Hepatocyte (in vitro differentiated cells): ENCODE data around the gene BCAS3. TPM values are rescaled to one million over a fixed set of nuclear protein-coding genes. Genes with fewer than 3 reads are reported as not detected.

Experiments
- DNase-seq: peaks from one replicate; pipeline ENCODE4 v3.0.0-alpha.2; 2016; ENCODE audit warnings: low spot score
- H2AFZ ChIP-seq: fragments of 200-600 bp; sonication (generic); 2 replicates; pipeline ENCODE4 v1.6.0; 2016; ENCODE audit warnings: antibody characterized with exemption, mild to moderate bottlenecking
- H3K27ac ChIP-seq: fragments of 200-600 bp; sonication (generic); 2 replicates; pipeline ENCODE4 v1.5.1; 2016; ENCODE audit warnings: mild to moderate bottlenecking
- H3K27me3 ChIP-seq: fragments of 200-600 bp; sonication (generic); 2 replicates; pipeline ENCODE4 v1.6.1; 2016
- H3K36me3 ChIP-seq: fragments of 200-600 bp; sonication (generic); replicated peaks from 2 replicates; pipeline ENCODE4 v1.5.1; 2016; ENCODE audit warnings: low read depth; ENCODE audit not compliant: insufficient read depth
- H3K4me1 ChIP-seq: fragments of 200-600 bp; sonication (generic); 2 replicates; pipeline ENCODE4 v1.5.1; 2016; ENCODE audit warnings: mild to moderate bottlenecking, moderate library complexity; ENCODE audit not compliant: insufficient read depth
- H3K4me2 ChIP-seq: fragments of 200-600 bp; sonication (generic); 2 replicates; pipeline ENCODE4 v1.6.0; 2016
- H3K4me3 ChIP-seq: fragments of 200-600 bp; sonication (generic); 2 replicates; pipeline ENCODE4 v1.5.1; 2016; ENCODE audit warnings: mild to moderate bottlenecking
- H3K79me2 ChIP-seq: fragments of 200-600 bp; sonication (generic); 2 replicates; pipeline ENCODE4 v1.6.0; 2017; ENCODE audit warnings: mild to moderate bottlenecking
- H3K9me2 ChIP-seq: fragments of 200-600 bp; sonication (generic); replicated peaks from 2 replicates; pipeline ENCODE4 v1.6.0; 2017; ENCODE audit warnings: mild to moderate bottlenecking; ENCODE audit not compliant: insufficient read depth
- H3K9me3 ChIP-seq: fragments of 200-600 bp; sonication (generic); 2 replicates; pipeline ENCODE4 v1.5.1; 2016; ENCODE audit warnings: low read depth, mild to moderate bottlenecking
- H4K20me1 ChIP-seq: fragments of 200-600 bp; sonication (generic); 2 replicates; pipeline ENCODE4 v1.6.0; 2016; ENCODE audit warnings: mild to moderate bottlenecking; ENCODE audit not compliant: insufficient read depth, poor library complexity, severe bottlenecking
- EZH2 ChIP-seq: fragments of 200-600 bp; sonication (generic); IDR thresholded peaks from 2 replicates; pipeline ENCODE4 v1.6.1; 2016; ENCODE audit warnings: antibody characterized with exemption, mild to moderate bottlenecking, borderline replicate concordance
- EZH2phosphoT487 ChIP-seq: fragments of 200-600 bp; sonication (generic); IDR thresholded peaks from one replicate; pipeline ENCODE4 v1.6.1; 2018; ENCODE audit warnings: antibody characterized with exemption, mild to moderate bottlenecking, low read depth, moderate library complexity; ENCODE audit not compliant: unreplicated experiment, severe bottlenecking
- WGBS: methylation state at CpG from one replicate; pipeline ENCODE4 v1.1.6; 2016; ENCODE audit warnings: low lambda C conversion rate; ENCODE audit errors: missing lambda C conversion rate; 5-methylcytosine and 5-hydroxymethylcytosine counted together
- polyA plus RNA-seq: library from polyadenylated mRNA; unstranded; fragments of >200 nt; fragmentation: Nextera tagmentation; extraction: Ambion mirVana; gene quantifications from 2 replicates; pipeline ENCODE4 v1.2.1, GENCODE V29; 2016
- total RNA-seq: library from RNA; depleted of rRNA; stranded (reverse); fragments of >200 nt; gene quantifications from 2 replicates; pipeline ENCODE4 v1.2.3, GENCODE V29; 2014
- TF ChIP-seq, protein P1 (sequence below): fragments of 200-600 bp; sonication (generic); IDR thresholded peaks from 2 replicates; pipeline ENCODE4 v1.5.1; 2016; ENCODE audit warnings: antibody characterized with exemption, mild to moderate bottlenecking; ENCODE audit not compliant: poor library complexity

The BCAS3 gene
- total and polyA plus RNA-seq, 2 experiments from 2014 or later, result 16.5 to 58.8 TPM

DNA sequence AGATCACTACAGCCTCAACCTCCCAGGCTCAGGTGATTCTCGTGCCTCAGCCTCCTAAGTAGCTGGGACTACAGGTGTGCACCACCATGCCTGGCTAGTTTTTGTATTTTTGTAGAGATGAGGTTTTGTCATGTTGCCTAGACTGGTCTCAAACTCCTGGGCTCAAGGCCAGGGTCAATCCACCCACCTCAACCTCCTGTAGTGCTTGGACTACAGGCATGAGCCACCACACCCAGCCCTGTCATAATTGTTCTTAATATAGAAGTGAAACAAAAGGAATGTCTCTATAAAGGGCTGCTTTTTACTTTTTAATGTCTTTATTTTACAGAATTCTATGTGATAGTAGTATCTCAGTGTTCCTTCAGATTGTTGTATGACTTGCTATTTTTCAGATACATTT is 376.8 kb downstream of the BCAS3 start:
- Histone ChIP-seq H3K4me2 (no peak overlapping the region), H3K79me2 (no peaks in the 10 kb centered on the region), H2AFZ (no peak overlapping the region), H3K27me3 (no peaks in the 10 kb centered on the region), H3K4me1 (no peaks in the 10 kb centered on the region), H4K20me1 (no peaks in the 10 kb centered on the region), H3K9me3 (no peaks in the 10 kb centered on the region), H3K27ac (no peak overlapping the region), H3K4me3 (no peak overlapping the region), H3K9me2 (no peaks in the 10 kb centered on the region), H3K36me3 (no peaks in the 10 kb centered on the region)
- WGBS, result 90% methylated on average over 1 of the region's 1 CpG
- TF ChIP-seq, protein P1, sequence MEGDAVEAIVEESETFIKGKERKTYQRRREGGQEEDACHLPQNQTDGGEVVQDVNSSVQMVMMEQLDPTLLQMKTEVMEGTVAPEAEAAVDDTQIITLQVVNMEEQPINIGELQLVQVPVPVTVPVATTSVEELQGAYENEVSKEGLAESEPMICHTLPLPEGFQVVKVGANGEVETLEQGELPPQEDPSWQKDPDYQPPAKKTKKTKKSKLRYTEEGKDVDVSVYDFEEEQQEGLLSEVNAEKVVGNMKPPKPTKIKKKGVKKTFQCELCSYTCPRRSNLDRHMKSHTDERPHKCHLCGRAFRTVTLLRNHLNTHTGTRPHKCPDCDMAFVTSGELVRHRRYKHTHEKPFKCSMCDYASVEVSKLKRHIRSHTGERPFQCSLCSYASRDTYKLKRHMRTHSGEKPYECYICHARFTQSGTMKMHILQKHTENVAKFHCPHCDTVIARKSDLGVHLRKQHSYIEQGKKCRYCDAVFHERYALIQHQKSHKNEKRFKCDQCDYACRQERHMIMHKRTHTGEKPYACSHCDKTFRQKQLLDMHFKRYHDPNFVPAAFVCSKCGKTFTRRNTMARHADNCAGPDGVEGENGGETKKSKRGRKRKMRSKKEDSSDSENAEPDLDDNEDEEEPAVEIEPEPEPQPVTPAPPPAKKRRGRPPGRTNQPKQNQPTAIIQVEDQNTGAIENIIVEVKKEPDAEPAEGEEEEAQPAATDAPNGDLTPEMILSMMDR, result no peak
- TF ChIP-seq EZH2 (no peak), EZH2phosphoT487 (no peak)
- DNase-seq, result no peak

DNA sequence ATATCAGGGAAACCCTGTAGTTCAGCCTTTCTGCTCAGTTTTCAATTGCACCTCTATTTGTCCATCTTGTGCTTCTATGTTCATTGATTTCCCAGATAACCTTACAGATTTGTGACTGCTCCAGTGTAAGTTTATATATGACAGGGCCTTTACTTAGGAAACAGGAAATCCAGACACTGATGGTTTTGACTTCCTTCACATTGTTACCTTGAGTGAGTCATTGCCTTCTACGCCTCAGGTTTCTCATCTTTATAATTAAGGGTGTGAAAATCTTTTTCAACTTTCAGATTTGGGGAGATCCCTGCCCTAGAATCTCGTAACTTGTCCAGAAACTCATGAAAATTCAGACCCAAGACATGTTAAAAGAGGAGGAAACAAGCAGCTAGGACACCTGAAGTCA is 379.6 kb downstream of the BCAS3 start:
- Histone ChIP-seq H2AFZ (no peak overlapping the region), H3K27ac (no peak overlapping the region), H3K9me3 (no peaks in the 10 kb centered on the region), H3K9me2 (no peaks in the 10 kb centered on the region), H3K4me3 (no peak overlapping the region), H4K20me1 (no peaks in the 10 kb centered on the region), H3K4me2 (no peak overlapping the region), H3K79me2 (no peaks in the 10 kb centered on the region), H3K36me3 (no peaks in the 10 kb centered on the region), H3K4me1 (no peaks in the 10 kb centered on the region), H3K27me3 (no peaks in the 10 kb centered on the region)
- DNase-seq, result no peak
- TF ChIP-seq EZH2phosphoT487, result no peak
- no peak for TF ChIP-seq EZH2
- TF ChIP-seq, protein P1, result no peak
- WGBS, result 94% methylated on average over 2 of the region's 2 CpGs

DNA sequence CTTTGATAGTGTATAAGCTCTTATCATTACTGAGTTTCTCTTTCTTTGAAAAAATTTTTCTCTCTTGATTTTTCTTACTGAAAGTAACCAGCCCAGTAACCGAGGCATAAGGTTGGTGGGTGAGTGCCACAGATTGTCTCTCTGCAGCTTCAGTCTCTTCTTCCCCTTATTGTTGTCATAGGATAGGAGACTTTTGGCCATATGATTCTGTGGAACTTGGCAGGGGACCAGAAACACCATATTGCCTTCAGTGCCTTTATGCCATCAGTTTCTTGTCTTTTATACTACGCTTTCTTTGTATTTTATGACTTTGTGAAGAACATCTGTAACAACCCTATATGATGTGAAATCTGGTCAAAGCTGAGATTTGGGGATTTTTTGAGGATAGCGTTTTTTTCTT is 380.4 kb downstream of the BCAS3 start:
- Histone ChIP-seq H3K9me3 (no peaks in the 10 kb centered on the region), H3K9me2 (no peaks in the 10 kb centered on the region), H3K4me2 (no peak overlapping the region), H3K27ac (no peak overlapping the region), H3K36me3 (no peaks in the 10 kb centered on the region), H3K27me3 (no peaks in the 10 kb centered on the region), H3K4me1 (no peaks in the 10 kb centered on the region), H2AFZ (no peak overlapping the region), H3K79me2 (no peaks in the 10 kb centered on the region), H3K4me3 (no peak overlapping the region), H4K20me1 (no peaks in the 10 kb centered on the region)
- no peak for DNase-seq
- TF ChIP-seq EZH2phosphoT487 (no peak), EZH2 (no peak)
- TF ChIP-seq, protein P1, result no peak
- WGBS, result 93% methylated on average over 3 of the region's 3 CpGs

DNA sequence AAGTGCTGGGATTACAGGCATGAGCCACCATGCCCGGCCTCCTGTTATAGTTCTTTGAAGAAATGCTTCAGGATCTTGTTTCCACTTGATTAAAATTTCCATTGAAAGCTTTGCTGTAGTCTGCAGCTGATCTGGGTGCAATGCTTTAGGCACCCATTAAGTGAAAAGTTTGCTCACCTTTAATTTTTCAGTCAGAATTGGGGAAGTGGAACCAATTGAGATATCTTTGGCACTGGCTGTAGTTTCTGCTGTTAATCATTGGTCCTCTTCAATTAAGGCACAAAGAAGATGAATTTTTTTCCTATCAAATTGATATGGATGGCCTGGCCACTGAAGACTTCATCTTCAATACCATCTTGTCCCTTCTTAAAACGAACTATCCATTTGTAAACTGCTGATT is 385.9 kb downstream of the BCAS3 start:
- DNase-seq, result no peak
- Histone ChIP-seq H3K9me3 (no peaks in the 10 kb centered on the region), H3K36me3 (no peaks in the 10 kb centered on the region), H2AFZ (no peak overlapping the region), H3K27me3 (no peaks in the 10 kb centered on the region), H3K4me2 (no peak overlapping the region), H3K27ac (no peak overlapping the region), H3K4me3 (no peak overlapping the region), H3K79me2 (no peaks in the 10 kb centered on the region), H3K4me1 (peaks cover 20% of the 10 kb centered on the region), H3K9me2 (no peaks in the 10 kb centered on the region), H4K20me1 (no peaks in the 10 kb centered on the region)
- WGBS, result 96% methylated on average over 2 of the region's 2 CpGs
- TF ChIP-seq, protein P1, result no peak
- TF ChIP-seq EZH2 (no peak), EZH2phosphoT487 (no peak)
